Panc1 (cell line): ENCODE results near the gene SAMD14. TPM values are rescaled to one million over a fixed set of nuclear protein-coding genes. Genes with fewer than 3 reads are reported as not detected.

Experiments
- ATAC-seq: fragments of 200-7000 bp; cut with Tn5 transposase; 2 replicates; pipeline ENCODE4 v1.9.1; 2020; ENCODE audit warnings: mild to moderate bottlenecking, moderate library complexity
- BruUV-seq: library from RNA; stranded (reverse); fragments of 400-500 nt; replicated peaks from 2 replicates; lab custom pipeline; 2021; lab: Mats Ljungman, UMichigan
- CTCF ChIA-PET: fragments of 300-600 bp; sonication (Branson Sonifier 250); formaldehyde crosslinking; loops from one replicate; lab custom pipeline; 2022; ENCODE audit warnings: antibody characterized with exemption; lab: Charles Lee
- POLR2A ChIA-PET: fragments of 300-600 bp; sonication (Branson Sonifier 250); formaldehyde crosslinking; loops from one replicate; lab custom pipeline; 2022; ENCODE audit warnings: antibody characterized with exemption; lab: Charles Lee
- DNase-seq: peaks from one replicate; pipeline ENCODE4 v3.0.0-alpha.2; 2010; ENCODE audit warnings: low read depth, low spot score
- H3K27ac ChIP-seq: 2 replicates; pipeline ENCODE4 v1.5.1; 2011; ENCODE audit warnings: mild to moderate bottlenecking, low read length, inconsistent platforms
- H3K27me3 ChIP-seq: fragments of 200-500 bp; sonication (Bioruptor generic); 2 replicates; pipeline ENCODE4 v1.6.0; 2014; ENCODE audit warnings: low read length, inconsistent platforms; ENCODE audit not compliant: control insufficient read depth, insufficient read depth
- H3K36me3 ChIP-seq: fragments of 200-500 bp; sonication (Bioruptor generic); 2 replicates; pipeline ENCODE4 v1.5.1; 2014; ENCODE audit warnings: inconsistent platforms, mild to moderate bottlenecking, low read length, moderate library complexity; ENCODE audit not compliant: control insufficient read depth, insufficient read depth
- H3K4me1 ChIP-seq: 2 replicates; pipeline ENCODE4 v1.5.1; 2011; ENCODE audit warnings: inconsistent platforms, mild to moderate bottlenecking, low read length, moderate library complexity; ENCODE audit not compliant: control insufficient read depth, insufficient read depth
- H3K4me3 ChIP-seq, 2 experiments: 2 replicates each; pipeline ENCODE4 v1.5.1; 2011 to 2012; ENCODE audit warnings: low read depth in 2 of 2, low read length in 2 of 2, mild to moderate bottlenecking in 2 of 2, inconsistent platforms in 1 of 2, moderate library complexity in 1 of 2
- H3K9me3 ChIP-seq: fragments of 200-500 bp; sonication (Bioruptor generic); 2 replicates; pipeline ENCODE4 v1.5.1; 2014; ENCODE audit warnings: low read depth, mild to moderate bottlenecking, inconsistent platforms, low read length, moderate library complexity; ENCODE audit not compliant: control insufficient read depth, insufficient read depth
- POLR2AphosphoS5 ChIP-seq: IDR thresholded peaks from 2 replicates; pipeline ENCODE4 v1.6.1; 2012; ENCODE audit warnings: mild to moderate bottlenecking, low read depth, low read length, moderate library complexity
- SIN3A ChIP-seq: IDR thresholded peaks from 2 replicates; pipeline ENCODE4 v1.6.1; 2012; ENCODE audit warnings: low read depth, mild to moderate bottlenecking, low read length, moderate library complexity, borderline replicate concordance; ENCODE audit not compliant: insufficient read depth
- TCF7L2 ChIP-seq: IDR thresholded peaks from 2 replicates; pipeline ENCODE4 v1.6.1; 2011; ENCODE audit warnings: mild to moderate bottlenecking, low read depth, low read length, inconsistent platforms
- in situ Hi-C: cut with HindIII; loops from 2 replicates; pipeline ENCODE4 v1.10.0; 2016; ENCODE audit warnings: low sequenced_read_pairs, low pct_unique_long_range_greater_than_20kb
- intact Hi-C: fragments of 100-400 bp; cut with micrococcal nuclease; formaldehyde crosslinking; loops from one replicate; pipeline ENCODE4 v1.10.0; 2022; ENCODE audit not compliant: unreplicated experiment
- total RNA-seq: library from RNA; stranded (reverse); gene quantifications from one replicate; pipeline ENCODE4 v1.2.1, GENCODE V29; 2021; ENCODE audit not compliant: unreplicated experiment
- TF ChIP-seq, protein P1 (sequence below): fragments of 450-650 bp; IDR thresholded peaks from 2 replicates; pipeline ENCODE4 v1.5.1; 2017; ENCODE audit warnings: mild to moderate bottlenecking
- TF ChIP-seq, protein P2 (sequence below), 2 experiments: IDR thresholded peaks; 2 replicates each; pipeline ENCODE4 v1.6.1; 2011 to 2012; ENCODE audit warnings: low read depth in 2 of 2, control low read depth in 1 of 2, low read length in 1 of 2, mild to moderate bottlenecking in 1 of 2, moderate library complexity in 1 of 2; ENCODE audit not compliant: insufficient read depth in 1 of 2

The SAMD14 gene
- total RNA-seq, 1 experiment from 2014 or later, result 6.9 TPM

DNA sequence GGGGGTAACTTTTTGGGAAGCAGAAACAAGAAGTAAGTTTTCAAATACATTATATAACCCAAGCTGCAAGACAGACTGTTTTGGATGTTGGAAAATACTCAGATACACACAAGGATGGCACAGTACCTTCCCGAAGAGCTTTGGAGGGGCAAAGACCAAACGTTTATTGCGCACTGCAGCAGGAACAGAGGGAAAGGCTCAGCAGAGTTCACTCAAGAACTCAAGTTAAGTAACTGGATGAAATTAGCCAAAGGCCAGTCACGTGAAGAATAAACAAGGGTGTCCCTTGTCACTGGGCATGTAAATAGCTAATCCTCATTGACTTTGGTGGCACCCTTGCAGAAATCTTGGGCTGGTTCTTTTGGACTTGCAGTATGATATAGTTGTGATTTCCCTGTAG lies 32.0 kb downstream of the SAMD14 start:
- CTCF ChIA-PET, result no interaction called here
- Histone ChIP-seq H3K36me3 (peaks cover 2% of the 10 kb centered on the region; the same call in 1 of the 2 replicates), H3K4me3 (no peak overlapping the region), H3K27ac (no peak overlapping the region), H3K9me3 (no peaks in the 10 kb centered on the region), H3K4me1 (peaks cover 47% of the 10 kb centered on the region), H3K27me3 (no peaks in the 10 kb centered on the region)
- no peak for ATAC-seq
- intact Hi-C loops, result no loop called here
- in situ Hi-C loops, result no loop called here
- DNase-seq, result no peak
- POLR2A ChIA-PET, result no interaction called here
- TF ChIP-seq TCF7L2 (no peak), POLR2AphosphoS5 (no peak), SIN3A (no peak)
- TF ChIP-seq, protein P1, sequence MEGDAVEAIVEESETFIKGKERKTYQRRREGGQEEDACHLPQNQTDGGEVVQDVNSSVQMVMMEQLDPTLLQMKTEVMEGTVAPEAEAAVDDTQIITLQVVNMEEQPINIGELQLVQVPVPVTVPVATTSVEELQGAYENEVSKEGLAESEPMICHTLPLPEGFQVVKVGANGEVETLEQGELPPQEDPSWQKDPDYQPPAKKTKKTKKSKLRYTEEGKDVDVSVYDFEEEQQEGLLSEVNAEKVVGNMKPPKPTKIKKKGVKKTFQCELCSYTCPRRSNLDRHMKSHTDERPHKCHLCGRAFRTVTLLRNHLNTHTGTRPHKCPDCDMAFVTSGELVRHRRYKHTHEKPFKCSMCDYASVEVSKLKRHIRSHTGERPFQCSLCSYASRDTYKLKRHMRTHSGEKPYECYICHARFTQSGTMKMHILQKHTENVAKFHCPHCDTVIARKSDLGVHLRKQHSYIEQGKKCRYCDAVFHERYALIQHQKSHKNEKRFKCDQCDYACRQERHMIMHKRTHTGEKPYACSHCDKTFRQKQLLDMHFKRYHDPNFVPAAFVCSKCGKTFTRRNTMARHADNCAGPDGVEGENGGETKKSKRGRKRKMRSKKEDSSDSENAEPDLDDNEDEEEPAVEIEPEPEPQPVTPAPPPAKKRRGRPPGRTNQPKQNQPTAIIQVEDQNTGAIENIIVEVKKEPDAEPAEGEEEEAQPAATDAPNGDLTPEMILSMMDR, result no peak
- TF ChIP-seq, protein P2, sequence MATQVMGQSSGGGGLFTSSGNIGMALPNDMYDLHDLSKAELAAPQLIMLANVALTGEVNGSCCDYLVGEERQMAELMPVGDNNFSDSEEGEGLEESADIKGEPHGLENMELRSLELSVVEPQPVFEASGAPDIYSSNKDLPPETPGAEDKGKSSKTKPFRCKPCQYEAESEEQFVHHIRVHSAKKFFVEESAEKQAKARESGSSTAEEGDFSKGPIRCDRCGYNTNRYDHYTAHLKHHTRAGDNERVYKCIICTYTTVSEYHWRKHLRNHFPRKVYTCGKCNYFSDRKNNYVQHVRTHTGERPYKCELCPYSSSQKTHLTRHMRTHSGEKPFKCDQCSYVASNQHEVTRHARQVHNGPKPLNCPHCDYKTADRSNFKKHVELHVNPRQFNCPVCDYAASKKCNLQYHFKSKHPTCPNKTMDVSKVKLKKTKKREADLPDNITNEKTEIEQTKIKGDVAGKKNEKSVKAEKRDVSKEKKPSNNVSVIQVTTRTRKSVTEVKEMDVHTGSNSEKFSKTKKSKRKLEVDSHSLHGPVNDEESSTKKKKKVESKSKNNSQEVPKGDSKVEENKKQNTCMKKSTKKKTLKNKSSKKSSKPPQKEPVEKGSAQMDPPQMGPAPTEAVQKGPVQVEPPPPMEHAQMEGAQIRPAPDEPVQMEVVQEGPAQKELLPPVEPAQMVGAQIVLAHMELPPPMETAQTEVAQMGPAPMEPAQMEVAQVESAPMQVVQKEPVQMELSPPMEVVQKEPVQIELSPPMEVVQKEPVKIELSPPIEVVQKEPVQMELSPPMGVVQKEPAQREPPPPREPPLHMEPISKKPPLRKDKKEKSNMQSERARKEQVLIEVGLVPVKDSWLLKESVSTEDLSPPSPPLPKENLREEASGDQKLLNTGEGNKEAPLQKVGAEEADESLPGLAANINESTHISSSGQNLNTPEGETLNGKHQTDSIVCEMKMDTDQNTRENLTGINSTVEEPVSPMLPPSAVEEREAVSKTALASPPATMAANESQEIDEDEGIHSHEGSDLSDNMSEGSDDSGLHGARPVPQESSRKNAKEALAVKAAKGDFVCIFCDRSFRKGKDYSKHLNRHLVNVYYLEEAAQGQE (IDR thresholded peaks at IDR 0.05; ENCODE audit: insufficient read depth in 1 of 2, low read depth in 2 of 2, low read length in 1 of 2), result no peak
- no TSS peak for BruUV-seq

DNA sequence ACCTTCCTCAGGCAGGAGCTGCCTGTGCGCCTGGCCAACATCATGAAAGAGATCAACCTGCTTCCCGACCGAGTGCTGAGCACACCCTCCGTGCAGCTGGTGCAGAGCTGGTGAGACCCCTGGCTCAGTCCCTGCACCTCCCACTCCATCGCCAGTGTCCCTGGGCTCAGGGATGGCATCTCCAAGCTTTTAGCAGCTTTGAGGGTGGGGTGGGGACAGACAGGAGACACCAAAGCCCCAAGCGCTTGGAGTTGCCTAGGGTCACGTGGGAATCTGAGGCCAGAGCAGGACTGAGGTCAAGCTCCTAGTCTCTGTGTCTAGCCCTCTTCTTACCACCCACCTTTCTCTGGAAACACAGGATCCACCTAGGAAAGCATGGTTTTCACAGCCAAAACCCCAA lies 32.5 kb downstream of the SAMD14 start:
- Histone ChIP-seq H3K36me3 (peaks cover 2% of the 10 kb centered on the region; the same call in 1 of the 2 replicates), H3K4me1 (peaks cover 45% of the 10 kb centered on the region), H3K27me3 (no peaks in the 10 kb centered on the region), H3K4me3 (no peak overlapping the region), H3K9me3 (no peaks in the 10 kb centered on the region), H3K27ac (no peak overlapping the region)
- ChIA-PET POLR2A (no interaction called here), CTCF (no interaction called here)
- ATAC-seq (no peak), DNase-seq (no peak)
- intact Hi-C loops (no loop called here), in situ Hi-C loops (no loop called here)
- BruUV-seq, result no TSS peak
- no peak for TF ChIP-seq POLR2AphosphoS5
- no peak for TF ChIP-seq TCF7L2
- TF ChIP-seq SIN3A, result no peak
- TF ChIP-seq, protein P1, result no peak
- TF ChIP-seq, protein P2 (IDR thresholded peaks at IDR 0.05; ENCODE audit: insufficient read depth in 1 of 2, low read depth in 2 of 2, low read length in 1 of 2), result no peak
